ENCODE results near the gene RIPK1.
"Not testable (repeated sequence)": the region's sequence is repeated elsewhere in the genome, so short reads cannot be mapped to it uniquely, and the experiment has no call there.

The RIPK1 gene

GRCh38 chr6:3137057-3137777, 68.9 kb downstream of the RIPK1 start:
- no peak overlapping the region for H3K4me3 ChIP-seq (ENCODE audit: low read length)
- H4K20me1 ChIP-seq (ENCODE audit: insufficient read depth, low read length), result no peaks in the 10 kb centered on the region
- H3K9ac ChIP-seq (ENCODE audit: low read length), result no peak overlapping the region
- H3K36me3 ChIP-seq (replicated peaks; ENCODE audit: low read depth, low read length), result no peaks in the 10 kb centered on the region
- TF ChIP-seq EZH2phosphoT487 (IDR thresholded peaks at IDR 0.05; ENCODE audit: low read depth), result no peak
- TF ChIP-seq CTCF (IDR thresholded peaks at IDR 0.05; ENCODE audit: low read depth, low read length), result no peak
- no peaks in the 10 kb centered on the region for H3K27me3 ChIP-seq (ENCODE audit: low read depth, low read length)
- H3K4me1 ChIP-seq (ENCODE audit: low read length), result peaks cover 15% of the 10 kb centered on the region
- H3K9me3 ChIP-seq (ENCODE audit: insufficient read depth, low read length), result no peaks in the 10 kb centered on the region
- H2AFZ ChIP-seq (ENCODE audit: low read depth, low read length), result no peak overlapping the region
- no peak overlapping the region for H3K4me2 ChIP-seq (ENCODE audit: low read length)
- no peaks in the 10 kb centered on the region for H3K79me2 ChIP-seq (ENCODE audit: low read length)
- no peak overlapping the region for H3K27ac ChIP-seq (ENCODE audit: low read length)

GRCh38 chr6:3137873-3138272, 69.6 kb downstream of the RIPK1 start:
- H3K4me3 ChIP-seq (ENCODE audit: low read length); H3K36me3 ChIP-seq (replicated peaks; ENCODE audit: low read depth, low read length); H3K9me3 ChIP-seq (ENCODE audit: insufficient read depth, low read length); H2AFZ ChIP-seq (ENCODE audit: low read depth, low read length); H3K27ac ChIP-seq (ENCODE audit: low read length); H3K4me2 ChIP-seq (ENCODE audit: low read length); H3K27me3 ChIP-seq (ENCODE audit: low read depth, low read length); H4K20me1 ChIP-seq (ENCODE audit: insufficient read depth, low read length); H3K9ac ChIP-seq (ENCODE audit: low read length); H3K79me2 ChIP-seq (ENCODE audit: low read length): not testable (repeated sequence)
- peaks cover 15% of the 10 kb centered on the region for H3K4me1 ChIP-seq (ENCODE audit: low read length)

- H3K4me1 ChIP-seq (ENCODE audit: low read length), result peaks cover 15% of the 10 kb centered on the region
- no peak overlapping the region for H2AFZ ChIP-seq (ENCODE audit: low read depth, low read length)
- H3K4me2 ChIP-seq (ENCODE audit: low read length), result no peak overlapping the region
- H3K27me3 ChIP-seq (ENCODE audit: low read depth, low read length), result no peaks in the 10 kb centered on the region
- no peak overlapping the region for H3K4me3 ChIP-seq (ENCODE audit: low read length)
- H3K36me3 ChIP-seq (replicated peaks; ENCODE audit: low read depth, low read length), result no peaks in the 10 kb centered on the region
- H4K20me1 ChIP-seq (ENCODE audit: insufficient read depth, low read length), result no peaks in the 10 kb centered on the region
- H3K27ac ChIP-seq (ENCODE audit: low read length), result no peak overlapping the region
- H3K9ac ChIP-seq (ENCODE audit: low read length), result no peak overlapping the region
- no peaks in the 10 kb centered on the region for H3K9me3 ChIP-seq (ENCODE audit: insufficient read depth, low read length)
- H3K79me2 ChIP-seq (ENCODE audit: low read length), result no peaks in the 10 kb centered on the region
- TF ChIP-seq EZH2phosphoT487 (IDR thresholded peaks at IDR 0.05; ENCODE audit: low read depth) (no peak), CTCF (IDR thresholded peaks at IDR 0.05; ENCODE audit: low read depth, low read length) (no peak)
Observed at GRCh38 chr6:3138341-3138740, 70.0 kb downstream of the RIPK1 start.

- Histone ChIP-seq H3K4me2 (ENCODE audit: low read length) (peak overlapping the region; percentile 53), H3K4me3 (ENCODE audit: low read length) (peak overlapping the region; percentile 24; the same call in 1 of the 2 replicates), H3K27ac (ENCODE audit: low read length) (no peak overlapping the region), H3K36me3 (replicated peaks; ENCODE audit: low read depth, low read length) (no peaks in the 10 kb centered on the region), H2AFZ (ENCODE audit: low read depth, low read length) (no peak overlapping the region), H3K9ac (ENCODE audit: low read length) (no peak overlapping the region), H3K4me1 (ENCODE audit: low read length) (peaks cover 15% of the 10 kb centered on the region), H4K20me1 (ENCODE audit: insufficient read depth, low read length) (no peaks in the 10 kb centered on the region), H3K79me2 (ENCODE audit: low read length) (no peaks in the 10 kb centered on the region), H3K9me3 (ENCODE audit: insufficient read depth, low read length) (no peaks in the 10 kb centered on the region), H3K27me3 (ENCODE audit: low read depth, low read length) (no peaks in the 10 kb centered on the region)
- TF ChIP-seq CTCF (IDR thresholded peaks at IDR 0.05; ENCODE audit: low read depth, low read length), result no peak
- TF ChIP-seq EZH2phosphoT487 (IDR thresholded peaks at IDR 0.05; ENCODE audit: low read depth), result no peak
Observed at GRCh38 chr6:3139090-3139903, 71.0 kb downstream of the RIPK1 start.

Data from OCI-LY3 (cell line).